ENCODE results near the gene ADAMTS17.
A peak's percentile ranks its signal among the peaks of the same experiment; 100 is the strongest.

ADAMTS17 gene

DNA sequence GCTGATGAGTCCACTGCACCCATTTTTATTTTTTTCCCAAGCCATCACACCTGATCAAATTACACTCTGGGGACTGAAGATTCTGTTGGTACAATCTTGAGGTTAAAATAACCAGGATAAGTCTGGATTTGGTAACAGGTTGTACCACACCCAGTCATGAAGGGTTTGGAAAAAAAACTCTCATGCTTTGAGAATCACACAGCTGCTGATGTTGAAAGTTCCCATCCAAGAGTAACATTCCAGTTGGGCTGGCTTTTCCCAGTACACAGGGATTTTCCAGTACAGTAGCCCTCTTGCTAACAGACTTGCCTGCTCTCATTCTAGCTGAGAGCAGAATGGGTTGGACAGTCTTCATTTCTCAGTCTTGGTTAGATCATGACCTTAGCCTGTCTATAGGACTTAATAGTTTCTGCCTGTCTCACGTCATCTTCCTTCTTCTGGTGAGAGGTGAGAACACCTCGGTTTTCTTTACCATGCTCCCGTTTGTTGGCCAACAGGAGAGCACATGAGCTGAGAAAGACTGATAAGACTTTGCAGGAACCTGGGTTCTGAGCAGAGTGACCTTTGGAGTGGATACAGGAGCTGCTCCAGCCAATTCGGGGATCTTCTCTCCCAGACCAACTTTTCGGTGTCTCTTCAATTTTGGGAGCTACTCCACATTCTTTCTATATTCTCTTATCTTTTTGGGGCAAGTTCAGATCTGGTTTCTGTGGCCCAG, 308.5 kb downstream of the ADAMTS17 start:
- DNase-seq: no peak

DNA sequence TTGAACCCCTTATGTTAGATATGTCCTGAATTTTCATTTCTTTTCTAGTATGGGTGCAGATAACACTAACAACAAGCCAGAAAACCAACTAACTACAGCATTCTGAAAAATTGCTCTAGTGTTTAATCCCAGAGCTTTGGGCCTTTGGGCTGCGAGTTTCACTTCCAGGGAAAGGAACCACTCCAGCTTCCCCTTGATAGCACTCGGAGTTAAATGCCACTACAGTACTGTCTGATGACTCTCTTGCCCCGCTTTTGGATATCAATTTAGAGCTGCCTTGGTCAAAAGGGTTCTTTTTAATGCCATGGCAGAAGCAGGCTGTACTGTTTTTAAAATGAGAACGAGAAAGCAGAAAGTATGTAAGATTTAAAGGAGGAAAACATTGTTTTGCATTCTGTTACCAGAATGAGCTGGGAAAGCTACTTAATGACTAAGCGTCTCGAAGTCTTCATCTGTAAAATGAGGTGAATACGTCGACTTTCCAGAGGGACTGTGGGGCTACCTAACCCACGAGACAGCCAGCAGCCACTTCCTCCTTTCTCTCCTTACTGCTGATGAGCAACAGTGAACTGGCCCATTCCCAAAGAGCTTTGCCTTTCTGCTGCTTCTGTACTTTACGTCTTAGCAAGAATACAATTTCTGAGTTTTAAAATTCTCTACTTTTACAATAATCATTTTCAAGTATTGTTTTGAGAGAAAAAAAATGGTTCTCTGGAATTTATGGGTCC, 309.3 kb downstream of the ADAMTS17 start:
- peak in 1 of 56 donors; percentile 22 for DNase-seq

DNA sequence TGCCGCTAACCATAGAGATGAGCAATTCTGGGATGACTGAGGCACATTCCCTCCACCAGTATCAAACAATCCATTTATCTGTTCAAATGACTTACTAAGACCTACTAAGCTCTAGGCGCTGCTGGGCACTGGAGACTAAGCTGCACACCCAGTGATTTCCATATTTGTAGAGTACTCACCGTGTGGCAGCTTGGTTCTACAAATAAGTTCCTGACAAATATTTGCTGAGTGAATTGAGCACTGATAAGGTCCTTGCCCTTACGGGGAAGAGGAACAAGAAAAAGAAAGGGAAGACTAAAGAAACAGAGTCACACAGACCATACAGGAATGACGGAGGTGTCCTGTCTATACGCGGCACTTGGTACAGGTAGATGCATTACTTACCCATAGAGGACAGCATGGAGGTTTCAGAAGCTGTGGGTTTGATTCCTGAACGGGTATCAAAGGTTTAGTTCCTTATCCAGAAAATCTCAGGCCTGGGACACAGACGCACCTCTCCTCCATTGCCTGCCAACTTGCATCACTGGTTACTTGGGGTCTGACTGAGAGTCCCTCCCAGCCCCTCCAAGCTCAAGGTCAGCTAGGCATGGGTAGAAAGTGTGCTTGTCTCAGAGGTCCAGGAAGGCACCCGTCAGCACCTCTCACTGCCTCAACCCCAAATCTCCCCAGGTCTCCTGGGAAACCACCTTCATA, 310.0 kb downstream of the ADAMTS17 start:
- DNase-seq: no peak

DNA sequence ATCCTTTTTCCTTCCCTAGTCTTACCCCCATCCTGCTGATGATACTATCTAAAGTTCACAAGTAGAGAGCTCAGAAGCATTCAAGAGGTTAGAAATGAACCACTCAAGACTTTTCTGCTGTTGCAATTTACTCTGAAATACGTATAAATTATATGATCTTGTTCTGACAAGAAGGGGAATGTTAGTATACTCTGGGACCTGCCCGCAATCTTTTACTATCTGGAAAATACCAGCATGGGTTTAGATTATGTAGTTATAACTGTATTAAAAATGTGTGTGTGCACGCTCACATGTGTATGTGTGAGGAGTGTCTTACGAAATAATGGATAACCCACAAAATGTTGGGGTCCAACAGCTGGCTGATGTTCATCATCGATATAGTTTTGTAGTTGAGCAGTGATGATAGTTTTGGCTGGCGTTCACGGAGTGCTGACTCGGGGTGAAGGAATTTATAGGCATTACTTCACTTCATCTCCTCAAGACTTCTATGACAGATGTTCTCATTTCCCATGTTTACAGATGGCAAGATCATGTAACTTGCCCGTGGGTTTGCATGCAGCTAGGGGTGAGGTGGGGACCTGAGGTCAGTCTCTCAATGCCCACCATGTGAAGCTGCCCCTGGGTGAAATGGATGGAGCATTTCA, 311.1 kb downstream of the ADAMTS17 start:
- no peak for DNase-seq

DNA sequence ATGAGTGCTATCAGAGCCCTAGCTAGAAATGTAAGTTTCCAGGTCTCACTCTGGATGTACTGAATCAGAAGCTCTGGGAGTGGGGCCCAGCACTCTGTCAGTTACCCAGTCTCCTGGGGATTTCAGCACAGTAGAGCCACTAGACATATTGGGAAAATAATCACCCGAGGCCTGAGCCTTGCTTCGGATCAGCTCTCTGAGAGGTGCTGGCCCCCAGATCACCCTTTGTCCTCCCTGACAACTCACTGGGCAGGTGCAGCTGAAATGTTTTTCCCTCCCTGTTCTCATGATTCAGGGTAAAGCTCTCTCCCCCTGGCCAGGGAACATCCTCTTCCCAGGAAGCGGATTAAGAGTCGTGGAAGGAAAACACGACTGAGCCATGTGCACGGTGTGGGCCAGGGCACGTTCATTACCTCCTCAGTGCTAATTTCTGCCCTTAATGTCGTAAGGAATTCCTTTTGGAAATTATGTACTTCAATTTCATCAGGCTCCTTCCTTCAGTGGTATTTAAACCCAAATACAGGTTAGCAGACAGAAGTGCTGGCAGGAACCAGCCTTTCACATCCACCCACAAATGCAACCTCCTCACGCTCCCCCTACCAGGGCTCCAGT, 311.8 kb downstream of the ADAMTS17 start:
- DNase-seq: no peak

DNA sequence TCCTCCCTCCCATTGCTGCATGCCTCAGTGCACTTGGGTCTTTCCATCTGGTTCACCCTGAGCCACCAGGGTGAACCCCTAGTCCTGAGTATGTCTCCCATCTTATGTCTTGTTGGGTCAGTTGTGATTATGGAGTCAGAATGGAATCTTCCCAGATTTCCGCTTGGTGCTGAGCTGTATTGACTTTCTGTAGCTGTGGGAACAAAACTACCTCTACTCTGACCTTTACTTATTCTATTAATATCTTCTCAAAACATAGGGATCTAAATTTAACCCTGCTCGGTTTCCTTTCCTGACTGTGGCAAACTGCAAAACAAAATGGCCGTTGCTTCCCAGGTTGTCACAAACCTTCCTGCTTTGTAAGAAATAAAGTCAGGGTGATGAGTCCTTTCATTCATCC, 312.7 kb downstream of the ADAMTS17 start:
- no peak for DNase-seq

DNA sequence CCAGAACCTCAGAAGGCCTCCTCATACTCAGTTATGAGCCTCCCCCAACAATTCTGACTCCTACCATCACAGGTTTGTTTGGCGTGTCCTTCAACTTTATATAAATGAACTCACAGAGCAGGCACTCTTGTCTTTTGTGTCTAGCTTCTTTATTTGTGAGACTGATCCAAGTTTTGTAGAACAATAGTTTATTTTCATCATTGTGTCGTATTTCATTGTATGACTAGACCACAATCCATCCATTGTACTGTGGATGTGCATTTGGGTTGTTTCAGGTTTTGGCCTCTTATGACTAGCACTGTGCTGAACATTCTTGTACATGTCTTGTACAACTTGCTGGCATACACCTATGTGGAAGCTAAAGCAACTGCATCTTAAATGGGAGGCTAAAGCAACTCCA, 315.7 kb downstream of the ADAMTS17 start:
- no peak for DNase-seq

DNA sequence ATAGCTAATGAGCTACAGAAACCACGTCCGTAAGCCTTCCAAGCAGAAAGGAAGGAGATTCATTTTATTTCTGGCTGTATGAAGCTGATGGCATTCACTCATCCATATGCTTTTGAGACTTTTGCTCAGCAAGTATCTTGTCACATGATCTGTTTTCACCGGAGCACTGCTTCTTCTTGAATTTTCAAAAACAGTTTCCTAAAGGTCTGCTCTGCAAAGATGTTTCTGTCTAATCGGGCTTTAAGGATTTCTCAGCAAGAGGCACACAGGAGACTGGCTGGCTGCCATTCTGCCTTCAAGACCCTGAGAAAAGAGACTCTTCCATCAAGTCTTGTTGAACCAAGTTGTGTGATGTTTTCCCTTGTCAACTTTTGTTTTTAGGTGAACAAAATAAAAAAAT, 319.0 kb downstream of the ADAMTS17 start:
- peak in 1 of 56 donors; percentile 10 for DNase-seq

DNA sequence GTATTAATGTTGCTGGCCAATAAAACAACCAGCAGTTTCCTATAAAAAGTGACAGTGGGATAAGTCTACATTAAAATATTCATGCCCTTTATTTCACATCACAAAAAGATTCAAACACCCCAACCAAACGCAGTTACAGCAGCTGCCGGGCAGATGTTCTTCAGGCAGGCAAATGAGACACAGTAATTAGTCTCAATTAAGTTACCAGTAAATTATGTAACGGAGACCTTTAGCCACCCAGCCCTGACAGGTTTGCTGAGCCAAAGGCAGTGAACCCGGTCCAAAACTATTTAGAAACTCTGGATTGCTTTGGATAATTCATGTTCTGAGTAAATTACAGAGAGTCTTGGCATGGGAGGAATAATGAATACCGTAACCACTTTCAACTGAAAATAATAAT, 319.4 kb downstream of the ADAMTS17 start:
- no peak for DNase-seq

DNA sequence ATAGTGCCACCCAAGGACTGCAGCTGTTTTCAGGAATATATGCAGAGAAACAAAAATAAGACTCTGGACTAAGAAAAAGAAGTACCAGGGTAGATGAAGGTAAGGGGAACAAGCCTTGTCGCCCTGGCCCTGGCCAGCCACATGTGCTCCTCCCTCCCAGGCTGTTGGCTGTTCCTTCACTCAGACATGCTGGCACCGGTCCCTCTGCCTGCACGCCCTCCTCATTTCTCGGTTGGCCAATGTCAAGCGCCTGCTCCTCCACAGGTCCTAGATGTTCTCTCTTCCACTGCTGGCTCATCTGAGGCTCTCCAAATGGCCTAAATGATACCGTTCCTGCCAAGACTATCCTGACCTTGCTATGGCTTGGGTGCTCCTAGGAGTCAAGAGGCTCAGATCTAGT, 320.1 kb downstream of the ADAMTS17 start:
- DNase-seq: no peak

DNA sequence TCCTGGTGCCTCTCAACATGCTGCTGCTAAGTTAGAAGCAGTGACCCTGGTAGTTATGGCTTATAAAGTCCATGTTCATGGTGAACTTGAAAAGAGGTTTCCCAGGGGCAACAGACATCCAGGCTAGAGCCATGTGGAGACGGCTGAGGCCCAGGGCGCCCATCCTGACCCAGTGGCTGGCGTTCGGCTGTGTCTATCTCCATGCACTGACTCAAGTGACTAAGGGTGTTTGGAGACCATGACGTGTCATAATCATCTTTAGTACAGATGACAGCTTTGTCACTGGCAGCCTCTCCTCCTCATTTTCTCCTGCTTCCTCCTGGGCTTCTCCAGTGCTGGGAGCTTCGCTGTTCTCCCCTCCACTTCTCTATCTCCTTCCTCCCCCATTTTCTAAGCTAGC, 321.2 kb downstream of the ADAMTS17 start:
- no peak for DNase-seq

DNA sequence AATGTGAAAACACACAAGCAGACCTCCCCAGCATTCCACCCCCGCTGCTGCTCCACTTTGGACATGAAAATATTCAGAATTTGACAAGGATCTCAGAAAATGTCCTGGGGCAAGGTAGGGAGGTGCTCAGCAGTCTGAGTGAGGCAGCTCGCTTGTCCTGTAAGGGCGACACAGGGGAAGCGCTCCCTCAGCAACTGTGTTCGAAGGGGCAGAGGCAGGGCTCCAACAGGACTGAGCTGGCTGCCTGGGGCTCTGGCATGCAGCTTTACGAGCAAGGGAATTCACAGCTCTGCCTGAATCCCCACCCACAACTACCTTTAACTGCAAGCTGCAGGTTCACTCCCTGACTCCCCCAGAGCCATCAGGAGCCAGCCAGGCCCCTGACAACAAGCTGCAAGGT, 321.6 kb downstream of the ADAMTS17 start:
- no peak for DNase-seq

DNA sequence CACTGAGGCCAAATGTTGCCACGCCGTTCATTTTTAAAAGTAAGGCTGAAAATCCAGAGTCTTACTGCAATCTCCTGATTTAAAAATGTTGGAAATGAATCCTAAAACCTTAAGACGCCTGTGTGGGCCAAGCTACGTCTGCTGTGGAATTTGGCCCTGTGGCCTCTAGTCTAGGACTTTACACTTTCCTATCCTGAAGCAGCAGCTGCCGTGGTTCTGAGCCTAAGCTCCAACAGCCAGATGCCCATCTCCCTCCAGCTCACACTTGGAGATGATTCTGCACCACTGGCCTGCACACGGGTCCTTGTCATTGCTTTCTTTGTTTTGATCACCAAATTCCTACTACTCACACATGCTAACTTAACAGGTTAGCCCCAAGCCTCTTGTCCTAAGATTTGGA, 322.2 kb downstream of the ADAMTS17 start:
- DNase-seq: no peak

DNA sequence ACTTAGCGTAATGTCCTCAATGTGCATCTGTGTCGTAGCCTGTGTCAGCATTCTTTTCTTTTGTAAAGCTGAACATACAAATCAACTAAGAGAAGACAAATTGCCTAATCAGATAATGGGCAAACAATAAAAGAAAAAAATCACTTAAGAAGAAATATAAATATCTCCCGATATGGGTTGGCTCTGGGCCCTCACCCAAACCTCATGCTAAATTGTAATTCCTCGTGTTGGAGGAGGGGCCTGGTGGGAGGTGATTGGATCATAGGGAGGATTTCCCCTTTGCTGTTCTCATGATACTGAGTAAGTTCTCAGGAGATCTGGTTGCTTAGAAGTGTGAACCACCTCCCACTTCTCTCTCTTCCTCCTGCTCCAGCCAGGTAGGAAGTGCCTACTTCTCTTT, 323.6 kb downstream of the ADAMTS17 start:
- DNase-seq: no peak

DNA sequence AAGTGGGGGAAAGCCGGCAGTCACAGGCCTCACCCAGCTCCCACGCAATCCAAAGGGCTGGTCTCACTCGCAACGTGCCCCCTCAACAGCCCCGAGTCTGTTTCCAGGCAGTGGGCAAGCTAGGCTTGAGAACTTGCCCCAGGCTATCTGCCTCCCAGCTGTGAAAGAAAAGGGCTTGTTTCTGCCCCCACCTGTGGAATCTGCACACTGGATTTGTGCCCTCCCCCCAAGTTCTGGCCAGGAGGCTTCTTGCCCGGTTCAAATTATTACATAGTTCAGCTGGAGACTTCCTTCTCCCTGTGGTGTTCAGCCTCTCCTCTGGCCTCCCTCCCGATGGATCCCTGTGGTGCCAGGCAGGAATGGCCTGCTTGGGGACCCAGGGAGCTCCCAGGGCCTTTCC, 324.6 kb downstream of the ADAMTS17 start:
- DNase-seq: no peak

DNA sequence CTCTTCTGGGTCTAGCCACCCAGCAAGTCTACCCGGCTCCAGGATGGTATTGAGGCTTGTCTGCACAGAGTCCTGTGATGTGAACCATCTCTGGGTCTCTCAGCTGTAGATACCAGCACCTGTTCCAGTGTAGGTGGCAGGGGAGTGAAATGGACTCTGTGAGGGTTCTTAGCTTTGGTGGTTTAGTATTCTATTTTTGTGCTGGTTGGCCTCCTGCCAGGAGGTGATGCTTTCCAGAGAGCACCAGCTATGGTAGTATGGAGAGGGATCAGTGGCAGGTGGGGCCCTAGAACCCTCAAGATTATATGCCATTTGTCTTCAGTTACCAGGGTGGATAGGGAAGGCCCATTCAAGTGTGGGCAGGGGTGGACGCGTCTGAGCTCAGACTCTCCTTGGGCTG, 325.1 kb downstream of the ADAMTS17 start:
- DNase-seq: no peak

DNA sequence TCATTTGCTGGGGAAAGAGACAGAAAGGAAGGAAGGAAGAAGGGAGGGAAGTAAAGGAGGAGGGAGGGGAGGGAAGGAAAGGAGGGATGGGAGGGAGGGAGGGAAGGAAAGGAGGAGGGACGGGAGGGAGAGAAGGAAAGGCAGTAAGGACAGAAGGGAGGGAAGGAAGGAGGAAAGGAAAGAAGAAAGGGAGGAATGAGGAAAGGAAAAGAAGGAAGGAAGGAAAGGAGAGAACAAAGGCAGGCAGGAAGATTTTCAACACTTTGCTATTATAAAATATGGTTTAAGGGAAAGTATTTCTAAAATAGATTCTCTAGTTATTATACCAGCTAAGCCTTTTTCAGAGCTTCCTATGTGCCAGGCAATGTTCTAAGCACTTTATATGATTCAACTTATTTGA, 330.5 kb downstream of the ADAMTS17 start:
- no peak for DNase-seq

DNA sequence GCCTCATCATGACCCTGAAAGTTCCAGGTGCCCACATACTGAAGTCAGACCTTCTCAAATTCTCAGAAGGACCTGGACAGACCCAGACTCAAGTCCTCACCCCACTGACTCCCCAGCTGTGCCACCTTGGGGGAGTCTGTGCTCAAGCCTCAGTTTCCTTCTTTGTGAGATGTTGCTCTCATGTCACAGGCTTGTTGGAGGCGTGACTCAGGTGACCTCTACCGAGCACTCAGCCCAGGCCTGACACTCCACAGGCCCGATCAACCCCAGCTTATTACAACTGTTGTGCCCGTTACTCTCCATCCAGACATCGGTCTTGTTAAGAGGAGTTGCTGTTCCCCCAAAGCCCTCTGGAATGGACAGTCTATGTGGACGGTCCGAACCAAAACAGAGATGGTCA, 332.4 kb downstream of the ADAMTS17 start:
- DNase-seq: no peak

DNA sequence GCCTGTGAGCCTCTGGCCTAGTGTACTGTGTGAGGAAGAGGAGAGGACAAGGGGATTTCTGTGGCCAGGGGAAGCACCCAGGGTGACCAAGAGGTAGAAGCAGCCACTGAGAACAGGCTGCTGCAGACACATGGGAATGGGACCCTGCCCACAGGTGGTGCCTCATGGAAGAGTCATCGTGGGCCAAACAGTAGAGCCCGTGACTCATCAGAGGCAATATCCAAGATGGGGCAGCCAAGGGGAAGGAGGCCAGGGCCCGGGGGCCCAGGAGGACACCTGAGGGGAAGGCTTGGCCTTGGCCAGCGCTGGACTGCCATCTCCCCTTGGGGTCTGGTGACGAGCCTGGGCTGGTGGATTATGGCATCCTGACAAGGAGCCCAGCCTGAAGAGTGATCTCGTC, 333.5 kb downstream of the ADAMTS17 start:
- DNase-seq: no peak

DNA sequence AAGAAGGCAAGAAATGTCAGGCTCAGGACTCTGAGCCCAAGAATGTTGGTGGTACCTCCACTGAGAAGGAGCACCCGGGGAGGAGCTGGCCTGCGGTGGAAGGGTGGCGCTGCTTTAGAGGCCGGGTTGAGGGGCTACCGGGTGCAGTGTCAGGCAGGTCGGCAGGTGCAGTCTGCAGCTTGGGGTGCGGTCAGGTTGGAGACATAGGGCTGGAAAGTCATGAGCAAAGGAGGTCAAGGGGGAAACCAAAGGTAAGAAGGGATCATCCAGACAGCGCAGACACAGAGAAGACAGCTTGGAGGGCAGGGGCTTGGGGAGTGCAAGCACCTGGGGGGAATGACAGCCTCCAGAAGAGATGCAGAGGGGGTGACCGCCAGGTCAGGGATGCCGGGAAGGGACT, 334.2 kb downstream of the ADAMTS17 start:
- no peak for DNase-seq

DNA sequence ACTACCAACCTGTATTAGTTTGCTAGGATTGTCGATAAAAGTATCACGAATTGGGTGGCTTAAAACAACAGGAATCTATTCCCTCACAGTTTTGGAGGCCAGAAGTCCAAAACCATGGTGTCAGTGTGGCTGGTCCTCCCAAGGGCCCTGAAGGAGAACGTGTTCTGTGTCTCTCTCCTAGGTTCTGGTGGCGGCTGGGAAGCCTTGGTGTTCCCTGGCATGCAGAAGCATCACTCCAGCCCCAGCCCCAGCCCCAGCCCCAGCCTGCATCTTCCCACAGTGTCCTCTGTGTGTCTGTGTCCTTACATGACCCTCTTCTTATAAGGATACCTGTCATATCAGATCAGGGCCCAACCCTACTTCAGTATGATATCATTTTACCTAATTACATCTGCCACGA, 336.1 kb downstream of the ADAMTS17 start:
- no peak for DNase-seq

DNA sequence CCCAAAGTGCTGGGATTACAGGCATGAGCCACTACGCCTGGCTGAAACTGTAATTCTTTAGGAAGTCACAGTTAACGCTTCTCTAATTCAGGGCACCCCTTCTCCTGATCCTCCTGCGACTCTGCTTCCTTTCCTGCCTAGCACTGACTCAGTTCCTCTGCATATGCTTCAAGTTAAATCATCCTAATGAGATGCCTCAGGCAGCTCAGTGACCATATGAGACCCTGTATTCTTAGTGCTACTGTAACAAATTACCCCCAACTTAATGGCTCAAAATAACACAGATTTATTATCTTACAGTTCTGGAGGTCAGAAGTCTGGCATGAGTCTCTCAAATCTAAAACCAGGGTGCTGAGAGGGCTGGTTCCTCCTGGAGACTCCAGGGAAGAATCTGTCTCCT, 336.8 kb downstream of the ADAMTS17 start:
- no peak for DNase-seq
